8988T (cell line): ENCODE results near the gene OCRL.

Experiments
- DNase-seq: peaks from one replicate; pipeline ENCODE4 v3.0.0; 2011

The OCRL gene

DNA sequence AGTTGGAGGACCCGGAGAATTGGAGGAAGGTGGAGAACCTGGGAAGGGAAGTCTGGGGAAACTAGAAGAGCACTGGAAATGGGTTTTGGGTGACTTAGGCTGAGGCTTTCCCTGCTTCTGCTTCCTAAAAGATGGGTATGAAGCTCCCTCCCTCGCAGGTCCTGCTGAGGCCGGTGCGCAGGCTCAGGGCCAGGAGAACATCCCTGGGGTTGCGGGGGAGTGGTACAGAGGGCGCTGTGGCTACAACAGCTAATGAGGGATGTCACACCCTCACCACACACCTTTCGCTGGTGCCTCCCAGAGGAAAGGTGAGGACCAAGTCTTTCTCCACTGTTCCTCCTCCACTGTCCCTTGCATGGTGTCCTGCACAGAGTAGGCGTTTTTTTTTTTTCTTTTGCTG is 98.9 kb downstream of the OCRL start:
- DNase-seq = no peak

DNA sequence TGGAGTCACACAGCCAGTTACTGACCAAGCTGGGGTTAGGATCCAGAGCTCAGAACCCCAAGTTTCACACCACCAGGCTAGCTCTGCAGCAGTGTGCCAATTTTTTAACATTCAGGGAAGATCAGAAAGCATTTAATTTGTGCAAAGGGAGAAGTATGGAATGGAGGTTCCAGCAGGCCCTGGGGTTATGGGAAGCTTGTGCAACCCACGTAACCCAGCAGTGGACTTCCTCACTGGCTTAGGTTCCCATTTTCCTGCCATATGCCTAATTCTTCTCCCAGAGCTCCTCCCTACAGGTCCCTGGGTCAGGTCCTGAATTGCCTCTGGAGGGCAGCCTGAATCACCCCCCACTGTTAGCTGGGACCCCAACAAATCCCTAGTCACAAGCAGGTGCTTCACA is 100.7 kb downstream of the OCRL start:
- no peak for DNase-seq

DNA sequence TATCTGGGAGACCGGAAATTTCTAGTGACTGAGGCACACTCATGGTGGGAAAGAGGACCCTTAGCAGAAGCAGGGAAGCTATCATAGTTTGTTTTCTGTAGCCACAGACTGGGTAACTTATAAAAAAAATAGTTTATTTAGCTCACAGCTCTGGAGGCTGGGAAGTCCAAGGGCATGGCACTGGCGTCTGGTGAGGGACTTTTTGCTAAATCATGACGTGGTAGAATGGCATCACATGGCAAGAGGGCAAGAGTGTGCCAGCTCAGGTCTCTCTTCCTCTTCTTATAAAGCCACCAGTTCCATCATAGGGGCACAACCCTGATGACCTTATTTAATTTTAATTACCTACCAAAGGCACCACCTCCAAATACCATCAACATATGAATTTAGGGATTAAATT is 101.4 kb downstream of the OCRL start:
- no peak for DNase-seq

DNA sequence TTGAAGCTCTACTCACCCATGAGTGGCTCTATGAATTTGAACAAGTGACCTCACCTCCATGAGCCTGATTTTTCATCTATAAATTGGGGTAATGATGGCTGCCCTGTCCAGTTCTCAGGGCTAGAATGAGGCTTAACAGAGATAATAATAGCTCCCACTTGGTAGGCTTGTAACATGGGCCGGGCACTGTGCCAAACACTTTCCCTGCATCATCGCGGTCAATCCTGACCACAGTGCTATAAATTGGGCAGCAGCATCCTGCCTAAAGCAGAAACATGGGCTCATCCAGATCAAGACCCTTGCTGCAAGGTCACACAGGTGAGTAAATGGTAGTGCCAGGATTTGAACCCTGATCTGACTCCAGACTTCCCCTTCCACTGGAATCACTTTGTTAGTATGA is 101.9 kb downstream of the OCRL start:
- DNase-seq = no peak
